ENCODE data around the gene PIKFYVE. TPM values are rescaled to one million over a fixed set of nuclear protein-coding genes. Genes with fewer than 3 reads are reported as not detected.

The PIKFYVE gene
- total RNA-seq, 1 donor from 2014 or later = 33.8 TPM

DNA sequence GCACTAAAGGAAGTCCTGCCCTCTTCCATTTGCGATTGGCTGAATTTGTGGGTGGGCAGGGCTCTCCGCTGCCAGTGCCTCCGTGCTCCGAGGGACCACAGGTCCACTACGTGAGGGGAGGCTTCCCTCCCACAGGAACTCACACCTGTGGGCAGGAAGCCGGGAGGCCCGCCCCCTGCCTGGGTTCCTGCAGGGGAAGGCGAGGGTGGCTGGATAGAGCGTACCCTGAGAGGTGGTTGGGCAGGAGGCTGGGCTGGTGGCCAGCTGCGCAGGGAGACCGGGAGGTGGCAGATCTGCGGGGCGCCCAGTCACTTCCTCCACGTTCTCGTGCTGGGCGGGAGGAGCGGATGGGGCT is 93.6 kb downstream of the PIKFYVE start:
- Mint-ChIP-seq H3K27ac (no peak overlapping the region), H3K9me3 (no peaks in the 10 kb centered on the region)
- no peak for DNase-seq (ENCODE audit: extremely low spot score, unreplicated experiment)

DNA sequence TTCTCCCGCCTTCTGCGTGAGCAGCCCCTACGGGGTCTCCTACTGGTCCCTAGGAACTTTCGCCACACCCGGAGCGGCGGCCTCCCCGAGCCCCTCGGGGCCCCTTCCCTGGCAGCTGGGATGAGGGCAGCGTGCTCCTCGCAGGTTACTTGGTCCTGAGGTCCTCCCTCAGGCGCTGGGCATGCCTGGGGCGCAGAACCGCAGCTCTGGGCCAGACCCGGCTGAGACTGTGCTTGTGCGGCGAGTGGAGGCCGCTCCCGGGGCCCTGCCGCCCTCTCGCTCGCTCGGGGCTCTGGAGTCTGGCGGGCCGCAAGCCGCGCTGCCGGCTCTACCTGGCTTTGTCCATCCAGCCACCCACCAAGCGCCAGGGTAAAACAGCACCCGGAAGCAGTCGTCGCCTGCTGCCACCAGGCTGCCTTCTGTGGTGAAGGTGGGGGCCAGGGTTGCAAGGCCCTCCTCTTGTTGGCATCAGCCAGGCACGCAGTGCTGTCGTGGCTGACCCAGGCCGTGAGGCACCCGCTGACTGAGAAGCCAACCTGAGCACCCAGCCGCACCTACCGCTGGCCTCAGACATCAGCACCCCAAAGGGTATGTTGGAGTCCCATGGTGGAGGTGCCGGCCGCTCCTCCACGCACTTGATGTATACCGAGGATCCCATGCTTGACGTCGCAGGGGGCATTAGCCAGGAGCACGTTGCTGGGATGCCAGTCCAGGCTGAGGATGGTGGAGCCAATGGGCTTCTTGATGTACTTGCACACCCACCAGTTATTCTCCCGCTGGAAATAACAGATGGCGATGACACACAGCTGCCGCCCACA is 94.4 kb downstream of the PIKFYVE start:
- no peak for DNase-seq (ENCODE audit: extremely low spot score, unreplicated experiment)
- H3K4me3 Mint-ChIP-seq = no peak overlapping the region
- H3K9me3 Mint-ChIP-seq = no peaks in the 10 kb centered on the region
- TF ChIP-seq, protein P1, sequence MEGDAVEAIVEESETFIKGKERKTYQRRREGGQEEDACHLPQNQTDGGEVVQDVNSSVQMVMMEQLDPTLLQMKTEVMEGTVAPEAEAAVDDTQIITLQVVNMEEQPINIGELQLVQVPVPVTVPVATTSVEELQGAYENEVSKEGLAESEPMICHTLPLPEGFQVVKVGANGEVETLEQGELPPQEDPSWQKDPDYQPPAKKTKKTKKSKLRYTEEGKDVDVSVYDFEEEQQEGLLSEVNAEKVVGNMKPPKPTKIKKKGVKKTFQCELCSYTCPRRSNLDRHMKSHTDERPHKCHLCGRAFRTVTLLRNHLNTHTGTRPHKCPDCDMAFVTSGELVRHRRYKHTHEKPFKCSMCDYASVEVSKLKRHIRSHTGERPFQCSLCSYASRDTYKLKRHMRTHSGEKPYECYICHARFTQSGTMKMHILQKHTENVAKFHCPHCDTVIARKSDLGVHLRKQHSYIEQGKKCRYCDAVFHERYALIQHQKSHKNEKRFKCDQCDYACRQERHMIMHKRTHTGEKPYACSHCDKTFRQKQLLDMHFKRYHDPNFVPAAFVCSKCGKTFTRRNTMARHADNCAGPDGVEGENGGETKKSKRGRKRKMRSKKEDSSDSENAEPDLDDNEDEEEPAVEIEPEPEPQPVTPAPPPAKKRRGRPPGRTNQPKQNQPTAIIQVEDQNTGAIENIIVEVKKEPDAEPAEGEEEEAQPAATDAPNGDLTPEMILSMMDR (conservative IDR thresholded peaks at IDR 0.05) = no peak
- no peaks in the 10 kb centered on the region for H3K27me3 Mint-ChIP-seq
- H3K27ac Mint-ChIP-seq = no peak overlapping the region
- H3K4me1 Mint-ChIP-seq (ENCODE audit: unreplicated experiment) = no peaks in the 10 kb centered on the region
- peaks cover 11% of the 10 kb centered on the region for H3K36me3 Mint-ChIP-seq

More for the DNA sequence above, 93.6 kb downstream of the PIKFYVE start:
- H3K27me3 Mint-ChIP-seq = no peaks in the 10 kb centered on the region
- peaks cover 16% of the 10 kb centered on the region for H3K36me3 Mint-ChIP-seq
- TF ChIP-seq, protein P1 (conservative IDR thresholded peaks at IDR 0.05) = no peak
- no peaks in the 10 kb centered on the region for H3K4me1 Mint-ChIP-seq (ENCODE audit: unreplicated experiment)
- no peak overlapping the region for H3K4me3 Mint-ChIP-seq

DNA sequence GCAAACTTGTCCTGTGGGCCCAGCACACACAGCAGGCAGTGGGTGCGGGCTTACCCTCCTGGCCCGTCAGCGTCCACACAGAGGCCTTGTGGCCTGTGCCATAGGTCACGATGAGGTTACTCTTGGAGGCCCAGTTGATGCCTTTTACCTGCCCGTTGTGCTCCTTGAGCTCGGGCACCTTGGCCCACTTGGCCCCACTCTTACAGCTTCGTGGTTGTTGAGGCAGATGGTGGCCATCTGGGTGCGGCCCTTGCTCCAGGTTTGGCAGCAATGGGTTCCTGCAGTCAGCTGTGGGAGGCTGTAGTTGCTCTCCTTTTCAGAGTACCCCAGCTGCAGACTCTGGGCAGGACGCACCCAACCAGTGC is 95.0 kb downstream of the PIKFYVE start:
- Mint-ChIP-seq H3K9me3 (no peaks in the 10 kb centered on the region), H3K27me3 (no peaks in the 10 kb centered on the region), H3K36me3 (peaks cover 11% of the 10 kb centered on the region), H3K27ac (no peak overlapping the region), H3K4me1 (ENCODE audit: unreplicated experiment) (no peaks in the 10 kb centered on the region), H3K4me3 (no peak overlapping the region)
- DNase-seq (ENCODE audit: extremely low spot score, unreplicated experiment) = no peak
- TF ChIP-seq, protein P1 (conservative IDR thresholded peaks at IDR 0.05) = no peak

DNA sequence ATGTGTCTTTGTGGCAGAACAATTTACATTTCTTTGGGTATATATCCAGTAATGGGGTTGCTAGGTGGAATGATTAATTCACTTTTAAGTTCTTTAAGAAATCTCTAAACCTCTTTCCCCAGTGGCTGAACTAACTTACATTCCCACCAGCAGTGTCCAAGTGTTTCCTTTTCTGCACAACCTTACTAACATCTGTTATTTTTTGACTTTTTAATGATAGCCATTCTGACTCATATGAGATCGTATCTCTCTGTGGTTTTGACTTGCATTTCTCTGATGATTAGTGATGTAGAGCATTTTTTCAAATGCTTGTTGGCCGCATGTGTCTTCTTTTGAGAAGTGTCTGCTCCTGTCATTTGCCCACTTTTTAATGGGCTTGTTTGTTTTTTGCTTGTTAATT is 97.4 kb downstream of the PIKFYVE start:
- H3K4me1 Mint-ChIP-seq (ENCODE audit: unreplicated experiment) = no peaks in the 10 kb centered on the region
- H3K9me3 Mint-ChIP-seq = no peaks in the 10 kb centered on the region
- no peak overlapping the region for H3K4me3 Mint-ChIP-seq
- no peak overlapping the region for H3K27ac Mint-ChIP-seq
- no peaks in the 10 kb centered on the region for H3K27me3 Mint-ChIP-seq
- peaks cover 7% of the 10 kb centered on the region for H3K36me3 Mint-ChIP-seq
- no peak for DNase-seq (ENCODE audit: extremely low spot score, unreplicated experiment)
- TF ChIP-seq, protein P1 (conservative IDR thresholded peaks at IDR 0.05) = no peak

DNA sequence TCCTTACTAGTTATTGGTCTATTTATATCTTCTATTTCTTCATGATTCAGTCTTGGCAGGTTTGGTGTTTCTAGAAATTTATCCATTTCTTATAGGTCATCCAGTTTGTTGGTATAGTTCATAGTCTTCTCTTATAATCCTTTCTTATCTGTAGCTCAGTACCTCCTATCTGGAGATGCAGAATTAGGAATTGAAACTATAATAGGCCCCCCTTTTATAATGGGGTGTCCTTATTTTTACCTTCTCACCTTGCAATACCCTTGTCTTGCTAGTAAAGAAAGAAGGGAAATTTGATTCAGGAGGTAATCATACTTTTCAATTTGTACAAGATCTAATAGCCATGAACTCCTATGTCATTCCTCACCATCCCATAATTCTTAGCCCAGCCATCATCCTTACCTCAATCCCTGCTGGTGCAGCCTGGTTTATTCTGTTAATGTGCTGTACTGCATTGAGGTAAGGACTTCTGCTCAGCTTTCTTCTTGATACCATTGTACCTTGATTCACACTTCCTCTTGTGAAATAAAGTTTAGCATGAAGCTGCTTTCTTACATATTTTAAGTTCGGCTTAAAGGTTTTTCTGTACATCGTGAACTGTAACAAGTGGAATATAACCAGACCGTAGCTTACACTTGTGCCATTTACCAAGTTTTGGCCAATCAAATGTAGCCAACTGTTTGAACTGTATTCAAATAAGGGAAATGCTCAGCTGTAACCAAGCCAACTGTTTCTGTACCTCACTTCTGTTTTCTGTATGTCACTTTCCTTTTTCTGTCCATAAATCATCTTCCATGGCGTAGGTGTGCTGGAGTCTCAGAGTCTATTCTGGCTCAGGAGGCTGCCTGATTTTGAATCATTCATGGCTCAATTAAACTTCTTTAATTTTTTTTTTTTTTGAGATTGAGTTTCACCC is 100.4 kb downstream of the PIKFYVE start:
- Mint-ChIP-seq H3K4me3 (no peak overlapping the region), H3K36me3 (no peaks in the 10 kb centered on the region), H3K27ac (no peak overlapping the region), H3K9me3 (no peaks in the 10 kb centered on the region), H3K27me3 (no peaks in the 10 kb centered on the region), H3K4me1 (ENCODE audit: unreplicated experiment) (no peaks in the 10 kb centered on the region)
- TF ChIP-seq, protein P1 (conservative IDR thresholded peaks at IDR 0.05) = no peak
- DNase-seq (ENCODE audit: extremely low spot score, unreplicated experiment) = no peak
